Measurements from ENCODE around the gene SLCO3A1.

GRCh38 chr15:91881569-91882297 is 28.2 kb downstream of the SLCO3A1 start:
- TF ChIP-seq ZNF512 (CRISPR knock-in tag; IDR thresholded peaks at IDR 0.05; ENCODE audit: borderline replicate concordance): no peak
- TF ChIP-seq CREB1 (CRISPR knock-in tag; IDR thresholded peaks at IDR 0.05): no peak
- TF ChIP-seq ATF3 (CRISPR knock-in tag; conservative IDR thresholded peaks at IDR 0.05): no peak
- no peak for TF ChIP-seq NR3C1 (CRISPR knock-in tag; conservative IDR thresholded peaks at IDR 0.05; ENCODE audit: low read depth)
- 0 out of 2 replicates have a peak, but pooled peaks have one; percentile 29 for TF ChIP-seq SP1 (CRISPR knock-in tag; conservative IDR thresholded peaks at IDR 0.05)
